DND-41 (cell line): ENCODE results near the gene SND1.

Experiments used
- EZH2 ChIP-seq: IDR thresholded peaks from 3 replicates; pipeline ENCODE4 v1.6.1; 2012; ENCODE audit warnings: borderline replicate concordance, low read depth, mild to moderate bottlenecking, moderate library complexity, low read length, inconsistent platforms; ENCODE audit not compliant: severe bottlenecking
- TF ChIP-seq, protein P1 (sequence below): IDR thresholded peaks from 2 replicates; pipeline ENCODE4 v1.5.1; 2012; ENCODE audit warnings: borderline replicate concordance, low read length, moderate library complexity, mild to moderate bottlenecking; ENCODE audit not compliant: poor library complexity, severe bottlenecking; ENCODE audit errors: extremely low read depth

GRCh38 chr7:128029405-128029995 is 377.5 kb downstream of the SND1 start:
- TF ChIP-seq, protein P1, sequence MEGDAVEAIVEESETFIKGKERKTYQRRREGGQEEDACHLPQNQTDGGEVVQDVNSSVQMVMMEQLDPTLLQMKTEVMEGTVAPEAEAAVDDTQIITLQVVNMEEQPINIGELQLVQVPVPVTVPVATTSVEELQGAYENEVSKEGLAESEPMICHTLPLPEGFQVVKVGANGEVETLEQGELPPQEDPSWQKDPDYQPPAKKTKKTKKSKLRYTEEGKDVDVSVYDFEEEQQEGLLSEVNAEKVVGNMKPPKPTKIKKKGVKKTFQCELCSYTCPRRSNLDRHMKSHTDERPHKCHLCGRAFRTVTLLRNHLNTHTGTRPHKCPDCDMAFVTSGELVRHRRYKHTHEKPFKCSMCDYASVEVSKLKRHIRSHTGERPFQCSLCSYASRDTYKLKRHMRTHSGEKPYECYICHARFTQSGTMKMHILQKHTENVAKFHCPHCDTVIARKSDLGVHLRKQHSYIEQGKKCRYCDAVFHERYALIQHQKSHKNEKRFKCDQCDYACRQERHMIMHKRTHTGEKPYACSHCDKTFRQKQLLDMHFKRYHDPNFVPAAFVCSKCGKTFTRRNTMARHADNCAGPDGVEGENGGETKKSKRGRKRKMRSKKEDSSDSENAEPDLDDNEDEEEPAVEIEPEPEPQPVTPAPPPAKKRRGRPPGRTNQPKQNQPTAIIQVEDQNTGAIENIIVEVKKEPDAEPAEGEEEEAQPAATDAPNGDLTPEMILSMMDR: no peak
- TF ChIP-seq EZH2: no peak
